Measurements from ENCODE around the gene CPNE2. TPM values are rescaled to one million over a fixed set of nuclear protein-coding genes. Genes with fewer than 3 reads are reported as not detected.
"Not testable (repeated sequence)": the region's sequence is repeated elsewhere in the genome, so short reads cannot be mapped to it uniquely, and the experiment has no call there.

The CPNE2 gene
- polyA plus RNA-seq, 1 experiment = 80.6 TPM

GRCh38 chr16:57188711-57189002 is 96.3 kb downstream of the CPNE2 start:
- TF ChIP-seq CTCF (IDR thresholded peaks at IDR 0.05; ENCODE audit: insufficient read depth, low read depth, low read length) = no peak
- Histone ChIP-seq H3K4me3 (ENCODE audit: low read depth, low read length) (no peak overlapping the region), H3K27me3 (ENCODE audit: control insufficient read depth, insufficient read depth, low read length) (no peaks in the 10 kb centered on the region), H3K36me3 (ENCODE audit: control insufficient read depth, insufficient read depth, low read length) (no peaks in the 10 kb centered on the region; the same call in 1 of the 2 replicates)
- ChIA-PET CTCF (no interaction called here), POLR2A (no interaction called here)
- no peak for DNase-seq (ENCODE audit: low read depth)

- DNase-seq (ENCODE audit: low read depth); H3K27me3 ChIP-seq (ENCODE audit: control insufficient read depth, insufficient read depth, low read length); POLR2A ChIA-PET; H3K36me3 ChIP-seq (ENCODE audit: control insufficient read depth, insufficient read depth, low read length); CTCF ChIA-PET; H3K4me3 ChIP-seq (ENCODE audit: low read depth, low read length): not testable (repeated sequence)
Measured at GRCh38 chr16:57189527-57189926, 97.1 kb downstream of the CPNE2 start.

- Histone ChIP-seq H3K36me3 (ENCODE audit: control insufficient read depth, insufficient read depth, low read length) (no peaks in the 10 kb centered on the region; the same call in 1 of the 2 replicates), H3K4me3 (ENCODE audit: low read depth, low read length) (no peak overlapping the region), H3K27me3 (ENCODE audit: control insufficient read depth, insufficient read depth, low read length) (no peaks in the 10 kb centered on the region)
- DNase-seq (ENCODE audit: low read depth) = no peak
- ChIA-PET POLR2A (interaction anchor here (0.5 kb wide), 1 partner anchor 39 kb away, joined by 3 read pairs; no protein-coding TSS in a partner anchor), CTCF (interaction anchor here (0.9 kb wide), 1 partner anchor 229 kb away, joined by 3 read pairs; no protein-coding TSS in a partner anchor)
- TF ChIP-seq CTCF (IDR thresholded peaks at IDR 0.05; ENCODE audit: insufficient read depth, low read depth, low read length) = no peak
Measured at GRCh38 chr16:57190136-57190535, 97.8 kb downstream of the CPNE2 start.

- DNase-seq (ENCODE audit: low read depth) = peak; percentile 44
- H3K4me3 ChIP-seq (ENCODE audit: low read depth, low read length) = no peak overlapping the region
- ChIA-PET CTCF (interaction anchor here (0.7 kb wide), 1 partner anchor 493 kb away, joined by 3 read pairs; no protein-coding TSS in a partner anchor), POLR2A (no interaction called here)
- no peaks in the 10 kb centered on the region; the same call in 1 of the 2 replicates for H3K36me3 ChIP-seq (ENCODE audit: control insufficient read depth, insufficient read depth, low read length)
- no peak for TF ChIP-seq CTCF (IDR thresholded peaks at IDR 0.05; ENCODE audit: insufficient read depth, low read depth, low read length)
- H3K27me3 ChIP-seq (ENCODE audit: control insufficient read depth, insufficient read depth, low read length) = no peaks in the 10 kb centered on the region
Measured at GRCh38 chr16:57191056-57191571, 98.7 kb downstream of the CPNE2 start.

GRCh38 chr16:57192146-57192545 is 99.8 kb downstream of the CPNE2 start:
- no peak for DNase-seq (ENCODE audit: low read depth)
- CTCF ChIA-PET = no interaction called here
- POLR2A ChIA-PET = no interaction called here
- Histone ChIP-seq H3K36me3 (ENCODE audit: control insufficient read depth, insufficient read depth, low read length) (no peaks in the 10 kb centered on the region; the same call in 1 of the 2 replicates), H3K4me3 (ENCODE audit: low read depth, low read length) (no peak overlapping the region), H3K27me3 (ENCODE audit: control insufficient read depth, insufficient read depth, low read length) (no peaks in the 10 kb centered on the region)
- TF ChIP-seq CTCF (IDR thresholded peaks at IDR 0.05; ENCODE audit: insufficient read depth, low read depth, low read length) = no peak
